HepG2 (cell line): ENCODE measurements around the gene AFF1. TPM values are rescaled to one million over a fixed set of nuclear protein-coding genes. Genes with fewer than 3 reads are reported as not detected.
A peak's percentile ranks its signal among the peaks of the same experiment; 100 is the strongest.

Experiments used
- ATAC-seq: fragments of 200-7000 bp; cut with Tn5 transposase; 3 replicates; pipeline ENCODE4 v1.9.1; 2020; ENCODE audit warnings: mild to moderate bottlenecking, moderate library complexity
- BruUV-seq: library from RNA; stranded (reverse); fragments of 400-500 nt; replicated peaks from 2 replicates; lab custom pipeline; 2021; lab: Mats Ljungman, UMichigan
- CTCF ChIA-PET: fragments of 300-600 bp; formaldehyde crosslinking; extraction: SDS; loops from one replicate; lab custom pipeline; 2021; ENCODE audit warnings: low total read pairs, inconsistent platforms, low intra/inter-chr PET ratio; lab: Yijun Ruan, JAX
- POLR2A ChIA-PET: fragments of 350-600 bp; sonication (Branson Sonifier 250); formaldehyde crosslinking; loops from one replicate; lab custom pipeline; 2020; ENCODE audit warnings: antibody characterized with exemption, inconsistent platforms; lab: Yijun Ruan, JAX
- DNase-seq: peaks from one replicate; pipeline ENCODE4 v3.0.0-alpha.2; 2015; ENCODE audit warnings: low spot score
- FAIRE-seq: peaks from 3 replicates; lab custom pipeline; 2011; peaks lifted over from hg19 to GRCh38; lab: Jason Lieb, UNC
- H2AFZ ChIP-seq: one replicate; pipeline ENCODE4 v1.6.1; 2011; ENCODE audit warnings: low read length, inconsistent platforms
- H3K27ac ChIP-seq: fragments of 300-600 bp; 3 replicates; pipeline ENCODE4 v1.8.0; 2011; ENCODE audit warnings: mixed run types, mild to moderate bottlenecking, mixed read lengths, low read length, inconsistent platforms; ENCODE audit not compliant: insufficient read depth; ENCODE audit errors: extremely low read length
- H3K27me3 ChIP-seq, 2 experiments: fragments of 200-600 bp in 1 of 2; 2 replicates in 1 of 2; 3 replicates in 1 of 2; pipeline versions ENCODE4 v1.6.0 to v1.8.0; 2011; ENCODE audit warnings: low read length in 2 of 2, mild to moderate bottlenecking in 2 of 2, moderate library complexity in 2 of 2, inconsistent platforms in 1 of 2; ENCODE audit not compliant: insufficient read depth in 2 of 2, control insufficient read depth in 1 of 2
- H3K36me3 ChIP-seq, 2 experiments: fragments of 200-600 bp in 1 of 2; replicated peaks in 1 of 2; 2 replicates in 1 of 2; 3 replicates in 1 of 2; pipeline versions ENCODE4 v1.5.1 to v1.8.0; 2011; ENCODE audit warnings: low read length in 2 of 2, inconsistent platforms in 1 of 2; ENCODE audit not compliant: insufficient read depth in 2 of 2, control insufficient read depth in 1 of 2
- H3K4me1 ChIP-seq: 2 replicates; pipeline ENCODE4 v1.5.1; 2012; ENCODE audit warnings: low read length, inconsistent platforms; ENCODE audit not compliant: insufficient read depth
- H3K4me2 ChIP-seq: 2 replicates; pipeline ENCODE4 v1.6.0; 2011; ENCODE audit warnings: low read depth, low read length, inconsistent platforms
- H3K4me3 ChIP-seq, 3 experiments: fragments of 200-600 bp in 1 of 3; sonication (generic), shearing (Covaris generic) in 1 of 3; replicated peaks in 1 of 3; 2 replicates each; pipeline ENCODE4 v1.5.1; 2011 to 2016; ENCODE audit warnings: low read length in 3 of 3, inconsistent platforms in 2 of 3, low read depth in 2 of 3, mild to moderate bottlenecking in 2 of 3, control low read depth in 1 of 3, mixed read lengths in 1 of 3; ENCODE audit not compliant: insufficient read depth in 1 of 3
- H3K79me2 ChIP-seq: one replicate; pipeline ENCODE4 v1.6.1; 2011; ENCODE audit warnings: low read length, inconsistent platforms; ENCODE audit not compliant: insufficient read depth
- H3K9ac ChIP-seq: 2 replicates; pipeline ENCODE4 v1.6.0; 2011; ENCODE audit warnings: mild to moderate bottlenecking, low read depth, low read length, inconsistent platforms; ENCODE audit not compliant: insufficient read depth
- H3K9me3 ChIP-seq: 2 replicates; pipeline ENCODE4 v1.5.1; 2012; ENCODE audit warnings: mild to moderate bottlenecking, low read length
- H4K20me1 ChIP-seq: 2 replicates; pipeline ENCODE4 v1.6.0; 2011; ENCODE audit warnings: inconsistent platforms, mild to moderate bottlenecking, low read length, moderate library complexity; ENCODE audit not compliant: insufficient read depth
- AHR ChIP-seq: IDR thresholded peaks from 2 replicates; pipeline ENCODE4 v1.6.1; 2018; ENCODE audit warnings: missing genetic modification reagents, missing compliant biosample characterization
- CEBPB ChIP-seq: IDR thresholded peaks from 2 replicates; pipeline ENCODE4 v1.6.1; 2011; ENCODE audit warnings: low read depth, low read length, improper control_type of control experiment, borderline replicate concordance
- EP300 ChIP-seq, 3 experiments: sonication (generic) in 1 of 3; formaldehyde crosslinking in 1 of 3; IDR thresholded peaks; 2 replicates each; pipeline versions ENCODE4 v1.5.1 to v1.6.1; 2011 to 2020; ENCODE audit warnings: low read depth in 2 of 3, low read length in 2 of 3, borderline replicate concordance in 1 of 3, improper control_type of control experiment in 1 of 3, mild to moderate bottlenecking in 1 of 3, missing genetic modification reagents in 1 of 3, moderate library complexity in 1 of 3
- FOXA3 ChIP-seq: IDR thresholded peaks from 2 replicates; pipeline ENCODE4 v1.6.1; 2016; ENCODE audit warnings: missing genetic modification reagents, missing compliant biosample characterization
- HES4 ChIP-seq: sonication (generic); formaldehyde crosslinking; IDR thresholded peaks from 2 replicates; pipeline ENCODE4 v1.9.0; 2021; ENCODE audit warnings: mild to moderate bottlenecking, missing genetic modification reagents, borderline replicate concordance
- HMG20A ChIP-seq: IDR thresholded peaks from 2 replicates; pipeline ENCODE4 v1.6.1; 2016; ENCODE audit warnings: borderline replicate concordance
- MEF2D ChIP-seq: sonication (generic); formaldehyde crosslinking; IDR thresholded peaks from 2 replicates; pipeline ENCODE4 v1.5.1; 2020; ENCODE audit warnings: mild to moderate bottlenecking, missing genetic modification reagents
- NFIB ChIP-seq: sonication (generic); formaldehyde crosslinking; IDR thresholded peaks from 2 replicates; pipeline ENCODE4 v1.9.0; 2021; ENCODE audit warnings: missing genetic modification reagents, mild to moderate bottlenecking, borderline replicate concordance
- NR2C2 ChIP-seq: sonication (generic); formaldehyde crosslinking; IDR thresholded peaks from 2 replicates; pipeline ENCODE4 v1.4.0; 2020; ENCODE audit warnings: missing genetic modification reagents, mild to moderate bottlenecking, moderate library complexity, borderline replicate concordance
- NR2F1 ChIP-seq, 2 experiments: fragments of 450-650 bp in 1 of 2; formaldehyde crosslinking in 1 of 2; IDR thresholded peaks; 2 replicates each; pipeline versions ENCODE4 v1.5.0 to v1.6.1; 2016 to 2020; ENCODE audit warnings: mild to moderate bottlenecking in 1 of 2, missing compliant biosample characterization in 1 of 2, missing genetic modification reagents in 1 of 2, moderate library complexity in 1 of 2
- PTBP1 ChIP-seq: fragments of 200-400 bp; formaldehyde crosslinking; IDR thresholded peaks from 2 replicates; pipeline ENCODE4 v1.6.1; 2018; ENCODE audit warnings: low read length, low read depth; ENCODE audit not compliant: poor library complexity, severe bottlenecking
- SIX4 ChIP-seq: sonication (generic); formaldehyde crosslinking; IDR thresholded peaks from 2 replicates; pipeline ENCODE4 v1.4.0; 2020; ENCODE audit warnings: missing genetic modification reagents
- SNAI1 ChIP-seq: sonication (generic); formaldehyde crosslinking; IDR thresholded peaks from 2 replicates; pipeline ENCODE4 v1.5.0; 2020; ENCODE audit warnings: mild to moderate bottlenecking, missing genetic modification reagents, borderline replicate concordance
- TAF15 ChIP-seq: fragments of 200-400 bp; formaldehyde crosslinking; IDR thresholded peaks from one replicate; pipeline ENCODE4 v1.6.1; 2018; ENCODE audit warnings: mild to moderate bottlenecking, low read depth, low read length; ENCODE audit not compliant: poor library complexity, severe bottlenecking
- ZNF331 ChIP-seq: sonication (generic); formaldehyde crosslinking; IDR thresholded peaks from 2 replicates; pipeline ENCODE4 v1.4.0; 2020; ENCODE audit warnings: missing genetic modification reagents
- ZNF720 ChIP-seq: sonication (generic); formaldehyde crosslinking; IDR thresholded peaks from 2 replicates; pipeline ENCODE4 v1.4.0; 2020; ENCODE audit warnings: missing genetic modification reagents
- ZNF773 ChIP-seq: sonication (generic); formaldehyde crosslinking; IDR thresholded peaks from 2 replicates; pipeline ENCODE4 v1.4.0; 2020; ENCODE audit warnings: missing genetic modification reagents, borderline replicate concordance
- ZZZ3 ChIP-seq: sonication (generic); formaldehyde crosslinking; IDR thresholded peaks from 2 replicates; pipeline ENCODE4 v1.4.0; 2020; ENCODE audit warnings: missing genetic modification reagents, mild to moderate bottlenecking, borderline replicate concordance
- WGBS: methylation state at CpG from one replicate; pipeline ENCODE4 v1.1.6; 2017; ENCODE audit warnings: low lambda C conversion rate; 5-methylcytosine and 5-hydroxymethylcytosine counted together
- in situ Hi-C: cut with HindIII; loops from 2 replicates; pipeline ENCODE4 v1.10.0; 2017; ENCODE audit warnings: low pct_unique_long_range_greater_than_20kb; ENCODE audit not compliant: extremely low pct_ligation_motif_present
- intact Hi-C: fragments of 100-400 bp; cut with micrococcal nuclease; formaldehyde crosslinking; loops from one replicate; pipeline ENCODE4 v1.10.0; 2022; ENCODE audit not compliant: unreplicated experiment
- polyA plus RNA-seq, 8 experiments: library from polyadenylated mRNA; depleted of rRNA in 3 of 8; stranded (reverse) in 7 of 8; unstranded in 1 of 8; fragments of >200 nt; fragmentation: Illumina TruSeq in 4 of 8; extraction: Trizol in 4 of 8; gene quantifications; 2 replicates each; pipeline versions ENCODE4 v1.2.1 to v1.2.3, GENCODE V29; 2011 to 2016; ENCODE audit warnings: low read depth in 4 of 8, missing spikeins in 1 of 8, mixed read lengths in 1 of 8; ENCODE audit not compliant: insufficient read depth in 1 of 8
- total RNA-seq, 5 experiments: library from RNA; depleted of rRNA; stranded (reverse); fragments of >200 nt; fragmentation: Illumina TruSeq; extraction: Trizol; gene quantifications; 2 replicates each; pipeline ENCODE4 v1.2.3, GENCODE V29; 2016; ENCODE audit warnings: low read depth in 1 of 5
- TF ChIP-seq, protein P1 (sequence below): sonication (generic); formaldehyde crosslinking; IDR thresholded peaks from 2 replicates; pipeline ENCODE4 v1.5.0; 2020; ENCODE audit warnings: missing genetic modification reagents
- TF ChIP-seq, protein P2 (sequence below): IDR thresholded peaks from 2 replicates; pipeline ENCODE4 v1.6.1; 2016; ENCODE audit warnings: low read depth

AFF1 gene
- total and polyA plus RNA-seq, 2 of the 13 experiments (the other 11 are each of a cell fraction or from before 2014, with no cell fraction given), result 15.5 to 15.9 TPM

- Histone ChIP-seq H3K9me3 (no peaks in the 10 kb centered on the region), H4K20me1 (no peaks in the 10 kb centered on the region), H3K9ac (no peak overlapping the region), H3K36me3 (peaks cover 1 to 4% of the 10 kb centered on the region in 2 experiments; a peak in 3 of 5 replicates), H3K27me3 (no peaks in the 10 kb centered on the region), H3K4me1 (peaks cover 21% of the 10 kb centered on the region), H3K4me3 (no peak overlapping the region), H3K27ac (no peak overlapping the region), H2AFZ (no peak overlapping the region), H3K79me2 (no peaks in the 10 kb centered on the region), H3K4me2 (no peak overlapping the region)
- FAIRE-seq (no peak), ATAC-seq (peak; percentile 74), DNase-seq (peak; percentile 87)
- no TSS peak for BruUV-seq
- WGBS, result 24% methylated on average over 2 of the region's 2 CpGs
- intact Hi-C loops (no loop called here), in situ Hi-C loops (loop anchor here (10.0 kb wide), 1 partner anchor 307 kb away; no protein-coding TSS in a partner anchor)
- ChIA-PET POLR2A (interaction anchor here (1.0 to 2.5 kb wide), 5 partner anchors 8 to 177 kb away, joined by 3 to 13 read pairs (median 4); no protein-coding TSS in a partner anchor), CTCF (no interaction called here)
- TF ChIP-seq NFIB (no peak), ZNF331 (CRISPR knock-in tag) (peak; percentile 16; the same call in 1 of the 2 replicates), PTBP1 (no peak), TAF15 (no peak), SIX4 (CRISPR knock-in tag) (peak; percentile 92), SNAI1 (CRISPR knock-in tag) (no peak), ZNF773 (CRISPR knock-in tag) (no peak), MEF2D (no peak), ZNF720 (no peak), ZZZ3 (CRISPR knock-in tag) (no peak), AHR (CRISPR knock-in tag) (no peak), EP300 (IDR thresholded peaks at IDR 0.05; ENCODE audit: low read depth in 2 of 2, low read length in 2 of 2) (peak in 1 of 2 experiments; percentile 60; a peak in 1 of 4 replicates), EP300 (CRISPR knock-in tag; IDR thresholded peaks at IDR 0.05; ENCODE audit: borderline replicate concordance) (no peak), CEBPB (peak; percentile 87), HMG20A (CRISPR knock-in tag) (peak; percentile 27; the same call in 1 of the 2 replicates), NR2C2 (no peak), NR2F1 (CRISPR knock-in tag; IDR thresholded peaks at IDR 0.05) (no peak), HES4 (CRISPR knock-in tag) (no peak), FOXA3 (CRISPR knock-in tag) (peak; percentile 50)
- TF ChIP-seq, protein P1, sequence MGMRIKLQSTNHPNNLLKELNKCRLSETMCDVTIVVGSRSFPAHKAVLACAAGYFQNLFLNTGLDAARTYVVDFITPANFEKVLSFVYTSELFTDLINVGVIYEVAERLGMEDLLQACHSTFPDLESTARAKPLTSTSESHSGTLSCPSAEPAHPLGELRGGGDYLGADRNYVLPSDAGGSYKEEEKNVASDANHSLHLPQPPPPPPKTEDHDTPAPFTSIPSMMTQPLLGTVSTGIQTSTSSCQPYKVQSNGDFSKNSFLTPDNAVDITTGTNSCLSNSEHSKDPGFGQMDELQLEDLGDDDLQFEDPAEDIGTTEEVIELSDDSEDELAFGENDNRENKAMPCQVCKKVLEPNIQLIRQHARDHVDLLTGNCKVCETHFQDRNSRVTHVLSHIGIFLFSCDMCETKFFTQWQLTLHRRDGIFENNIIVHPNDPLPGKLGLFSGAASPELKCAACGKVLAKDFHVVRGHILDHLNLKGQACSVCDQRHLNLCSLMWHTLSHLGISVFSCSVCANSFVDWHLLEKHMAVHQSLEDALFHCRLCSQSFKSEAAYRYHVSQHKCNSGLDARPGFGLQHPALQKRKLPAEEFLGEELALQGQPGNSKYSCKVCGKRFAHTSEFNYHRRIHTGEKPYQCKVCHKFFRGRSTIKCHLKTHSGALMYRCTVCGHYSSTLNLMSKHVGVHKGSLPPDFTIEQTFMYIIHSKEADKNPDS (CRISPR knock-in tag), result no peak
- TF ChIP-seq, protein P2, sequence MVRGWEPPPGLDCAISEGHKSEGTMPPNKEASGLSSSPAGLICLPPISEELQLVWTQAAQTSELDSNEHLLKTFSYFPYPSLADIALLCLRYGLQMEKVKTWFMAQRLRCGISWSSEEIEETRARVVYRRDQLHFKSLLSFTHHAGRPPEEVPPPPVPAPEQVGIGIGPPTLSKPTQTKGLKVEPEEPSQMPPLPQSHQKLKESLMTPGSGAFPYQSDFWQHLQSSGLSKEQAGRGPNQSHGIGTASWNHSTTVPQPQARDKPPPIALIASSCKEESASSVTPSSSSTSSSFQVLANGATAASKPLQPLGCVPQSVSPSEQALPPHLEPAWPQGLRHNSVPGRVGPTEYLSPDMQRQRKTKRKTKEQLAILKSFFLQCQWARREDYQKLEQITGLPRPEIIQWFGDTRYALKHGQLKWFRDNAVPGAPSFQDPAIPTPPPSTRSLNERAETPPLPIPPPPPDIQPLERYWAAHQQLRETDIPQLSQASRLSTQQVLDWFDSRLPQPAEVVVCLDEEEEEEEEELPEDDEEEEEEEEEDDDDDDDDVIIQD, result 0 out of 2 replicates have a peak, but pooled peaks have one; percentile 43
Observed at GRCh38 chr4:86927843-86928395, 6.9 kb upstream of the AFF1 start.
